OCI-LY3 (cell line): ENCODE results near the gene EGLN2.

ENCODE experiments used
- H2AFZ ChIP-seq: fragments of 200-600, 300-600 bp; shearing (Covaris generic); 2 replicates; pipeline ENCODE4 v1.6.0; 2014; ENCODE audit warnings: antibody characterized with exemption, low read depth, low read length
- H3K27ac ChIP-seq: fragments of 200-600, 300-600 bp; sonication (generic); 2 replicates; pipeline ENCODE4 v1.5.1; 2014; ENCODE audit warnings: mild to moderate bottlenecking, low read length, moderate library complexity, mixed read lengths
- H3K27me3 ChIP-seq: fragments of 200-600, 300-600 bp; sonication (generic); 2 replicates; pipeline ENCODE4 v1.6.1; 2014; ENCODE audit warnings: low read depth, low read length, mixed read lengths
- H3K36me3 ChIP-seq: fragments of 200-600, 300-600 bp; sonication (generic); replicated peaks from 2 replicates; pipeline ENCODE3; 2014; ENCODE audit warnings: low read depth, low read length, mixed read lengths
- H3K4me1 ChIP-seq: fragments of 300-600, 200-600 bp; sonication (generic); 2 replicates; pipeline ENCODE4 v1.6.1; 2014; ENCODE audit warnings: low read length, mixed read lengths
- H3K4me2 ChIP-seq: fragments of 200-600, 300-600 bp; sonication (generic); 2 replicates; pipeline ENCODE4 v1.6.1; 2014; ENCODE audit warnings: low read length, mixed read lengths
- H3K4me3 ChIP-seq: fragments of 300-600, 200-600 bp; sonication (generic); 2 replicates; pipeline ENCODE4 v1.5.1; 2014; ENCODE audit warnings: antibody characterized with exemption, mild to moderate bottlenecking, low read length, moderate library complexity
- H3K79me2 ChIP-seq: fragments of 300-600, 200-600 bp; shearing (Covaris generic); 2 replicates; pipeline ENCODE4 v1.6.1; 2014; ENCODE audit warnings: mild to moderate bottlenecking, low read length, mixed read lengths
- H3K9ac ChIP-seq: fragments of 300-600, 200-600 bp; shearing (Covaris generic); 2 replicates; pipeline ENCODE4 v1.6.0; 2014; ENCODE audit warnings: mild to moderate bottlenecking, low read length, moderate library complexity
- H3K9me3 ChIP-seq: fragments of 200-600, 300-600 bp; shearing (Covaris generic); 2 replicates; pipeline ENCODE4 v1.6.1; 2014; ENCODE audit warnings: low read length, mixed read lengths; ENCODE audit not compliant: insufficient read depth
- H4K20me1 ChIP-seq: fragments of 200-600, 300-600 bp; sonication (generic); 2 replicates; pipeline ENCODE4 v1.6.1; 2016; ENCODE audit warnings: low read length, mixed read lengths; ENCODE audit not compliant: insufficient read depth
- CTCF ChIP-seq: fragments of 200-600, 300-600 bp; sonication (generic); IDR thresholded peaks from 2 replicates; pipeline ENCODE4 v1.5.1; 2014; ENCODE audit warnings: antibody characterized with exemption, low read length, low read depth
- EZH2phosphoT487 ChIP-seq: fragments of 200-600 bp; shearing (Covaris generic); IDR thresholded peaks from 2 replicates; pipeline ENCODE4 v1.6.1; 2018; ENCODE audit warnings: antibody characterized with exemption, mixed run types, low read depth

The EGLN2 gene

GRCh38 chr19:40803857-40804782 is 5.1 kb downstream of the EGLN2 start:
- peaks cover 80% of the 10 kb centered on the region for H3K79me2 ChIP-seq
- H3K4me3 ChIP-seq: peak overlapping the region; percentile 63
- H3K27me3 ChIP-seq: no peaks in the 10 kb centered on the region
- no peak overlapping the region for H2AFZ ChIP-seq
- H3K9me3 ChIP-seq: no peaks in the 10 kb centered on the region
- H3K4me2 ChIP-seq: peak overlapping the region; percentile 73
- peaks cover 73% of the 10 kb centered on the region for H3K36me3 ChIP-seq
- peaks cover 89% of the 10 kb centered on the region for H4K20me1 ChIP-seq
- no peak for TF ChIP-seq EZH2phosphoT487
- TF ChIP-seq CTCF: no peak
- H3K27ac ChIP-seq: peak overlapping the region; percentile 61
- H3K9ac ChIP-seq: peak overlapping the region; percentile 51; the same call in 1 of the 2 replicates
- peaks cover 54% of the 10 kb centered on the region for H3K4me1 ChIP-seq

GRCh38 chr19:40804783-40805242 is 5.8 kb downstream of the EGLN2 start:
- Histone ChIP-seq H3K4me1 (peaks cover 54% of the 10 kb centered on the region), H3K27ac (peak overlapping the region; percentile 61; the same call in 1 of the 2 replicates), H4K20me1 (peaks cover 93% of the 10 kb centered on the region), H3K79me2 (peaks cover 73% of the 10 kb centered on the region), H3K27me3 (no peaks in the 10 kb centered on the region), H3K36me3 (peaks cover 78% of the 10 kb centered on the region), H3K9me3 (no peaks in the 10 kb centered on the region), H3K4me3 (no peak overlapping the region), H2AFZ (no peak overlapping the region), H3K4me2 (no peak overlapping the region), H3K9ac (no peak overlapping the region)
- TF ChIP-seq EZH2phosphoT487 (no peak), CTCF (peak; percentile 22)

- TF ChIP-seq CTCF (no peak), EZH2phosphoT487 (no peak)
- Histone ChIP-seq H3K79me2 (peaks cover 68% of the 10 kb centered on the region), H3K27ac (no peak overlapping the region)
These were observed 6.4 kb downstream of the EGLN2 start for GRCh38 chr19:40805258-40805868.

More at GRCh38 chr19:40805258-40805868, 6.4 kb downstream of the EGLN2 start:
- peaks cover 92% of the 10 kb centered on the region for H4K20me1 ChIP-seq
- no peaks in the 10 kb centered on the region for H3K9me3 ChIP-seq
- H3K4me2 ChIP-seq: no peak overlapping the region
- H3K9ac ChIP-seq: no peak overlapping the region
- H3K36me3 ChIP-seq: peaks cover 80% of the 10 kb centered on the region
- H3K4me1 ChIP-seq: peaks cover 49% of the 10 kb centered on the region
- H2AFZ ChIP-seq: no peak overlapping the region
- H3K27me3 ChIP-seq: no peaks in the 10 kb centered on the region
- no peak overlapping the region for H3K4me3 ChIP-seq
